ENCODE results near the gene VEZT.

GRCh38 chr12:95205016-95205624 is 12.5 kb upstream of the VEZT start:
- no peak for TF ChIP-seq CTCF (IDR thresholded peaks at IDR 0.05)
- TF ChIP-seq POLR2A (IDR thresholded peaks at IDR 0.05) = no peak
- no peak for TF ChIP-seq EP300 (IDR thresholded peaks at IDR 0.05)

Data from tibial nerve (tissue), 4 donors.